Cardiac septum (tissue), 1 donor: Measurements from ENCODE around the gene DSP. TPM values are rescaled to one million over a fixed set of nuclear protein-coding genes. Genes with fewer than 3 reads are reported as not detected.
A peak's percentile ranks its signal among the peaks of the same experiment; 100 is the strongest.

Source experiments
- DNase-seq: peaks from one replicate; pipeline ENCODE4 v3.0.0-alpha.2; 2020; ENCODE audit warnings: low spot score
- intact Hi-C: fragments of 100-400 bp; cut with DNase I; formaldehyde crosslinking; loops from one replicate; pipeline ENCODE4 v1.14.0; 2022
- long read RNA-seq: library from polyadenylated mRNA; unstranded; transcript quantifications from one replicate; pipeline ENCODE4 v2.0.0, GENCODE V29; 2021
- total RNA-seq: library from RNA; stranded (reverse); fragmentation: NEBNext Ultra II Directional; extraction: Animal tissue kit (Norgen Biotek cat#: 25700); gene quantifications from one replicate; pipeline ENCODE4 v1.2.1, GENCODE V29; 2021
- donor health status: DM: no; HTN: no; CAD: no.

Gene DSP, protein sequence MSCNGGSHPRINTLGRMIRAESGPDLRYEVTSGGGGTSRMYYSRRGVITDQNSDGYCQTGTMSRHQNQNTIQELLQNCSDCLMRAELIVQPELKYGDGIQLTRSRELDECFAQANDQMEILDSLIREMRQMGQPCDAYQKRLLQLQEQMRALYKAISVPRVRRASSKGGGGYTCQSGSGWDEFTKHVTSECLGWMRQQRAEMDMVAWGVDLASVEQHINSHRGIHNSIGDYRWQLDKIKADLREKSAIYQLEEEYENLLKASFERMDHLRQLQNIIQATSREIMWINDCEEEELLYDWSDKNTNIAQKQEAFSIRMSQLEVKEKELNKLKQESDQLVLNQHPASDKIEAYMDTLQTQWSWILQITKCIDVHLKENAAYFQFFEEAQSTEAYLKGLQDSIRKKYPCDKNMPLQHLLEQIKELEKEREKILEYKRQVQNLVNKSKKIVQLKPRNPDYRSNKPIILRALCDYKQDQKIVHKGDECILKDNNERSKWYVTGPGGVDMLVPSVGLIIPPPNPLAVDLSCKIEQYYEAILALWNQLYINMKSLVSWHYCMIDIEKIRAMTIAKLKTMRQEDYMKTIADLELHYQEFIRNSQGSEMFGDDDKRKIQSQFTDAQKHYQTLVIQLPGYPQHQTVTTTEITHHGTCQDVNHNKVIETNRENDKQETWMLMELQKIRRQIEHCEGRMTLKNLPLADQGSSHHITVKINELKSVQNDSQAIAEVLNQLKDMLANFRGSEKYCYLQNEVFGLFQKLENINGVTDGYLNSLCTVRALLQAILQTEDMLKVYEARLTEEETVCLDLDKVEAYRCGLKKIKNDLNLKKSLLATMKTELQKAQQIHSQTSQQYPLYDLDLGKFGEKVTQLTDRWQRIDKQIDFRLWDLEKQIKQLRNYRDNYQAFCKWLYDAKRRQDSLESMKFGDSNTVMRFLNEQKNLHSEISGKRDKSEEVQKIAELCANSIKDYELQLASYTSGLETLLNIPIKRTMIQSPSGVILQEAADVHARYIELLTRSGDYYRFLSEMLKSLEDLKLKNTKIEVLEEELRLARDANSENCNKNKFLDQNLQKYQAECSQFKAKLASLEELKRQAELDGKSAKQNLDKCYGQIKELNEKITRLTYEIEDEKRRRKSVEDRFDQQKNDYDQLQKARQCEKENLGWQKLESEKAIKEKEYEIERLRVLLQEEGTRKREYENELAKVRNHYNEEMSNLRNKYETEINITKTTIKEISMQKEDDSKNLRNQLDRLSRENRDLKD (N-terminal part only)
- 241 TPM for total RNA-seq
- long read RNA-seq, full-length matches to known transcripts = 32 of 302 reads
- long read RNA-seq, partial matches to known transcripts = 174 of 302 reads
- long read RNA-seq, other reads (novel, unspliced or antisense) = 96 of 302 reads

DNA sequence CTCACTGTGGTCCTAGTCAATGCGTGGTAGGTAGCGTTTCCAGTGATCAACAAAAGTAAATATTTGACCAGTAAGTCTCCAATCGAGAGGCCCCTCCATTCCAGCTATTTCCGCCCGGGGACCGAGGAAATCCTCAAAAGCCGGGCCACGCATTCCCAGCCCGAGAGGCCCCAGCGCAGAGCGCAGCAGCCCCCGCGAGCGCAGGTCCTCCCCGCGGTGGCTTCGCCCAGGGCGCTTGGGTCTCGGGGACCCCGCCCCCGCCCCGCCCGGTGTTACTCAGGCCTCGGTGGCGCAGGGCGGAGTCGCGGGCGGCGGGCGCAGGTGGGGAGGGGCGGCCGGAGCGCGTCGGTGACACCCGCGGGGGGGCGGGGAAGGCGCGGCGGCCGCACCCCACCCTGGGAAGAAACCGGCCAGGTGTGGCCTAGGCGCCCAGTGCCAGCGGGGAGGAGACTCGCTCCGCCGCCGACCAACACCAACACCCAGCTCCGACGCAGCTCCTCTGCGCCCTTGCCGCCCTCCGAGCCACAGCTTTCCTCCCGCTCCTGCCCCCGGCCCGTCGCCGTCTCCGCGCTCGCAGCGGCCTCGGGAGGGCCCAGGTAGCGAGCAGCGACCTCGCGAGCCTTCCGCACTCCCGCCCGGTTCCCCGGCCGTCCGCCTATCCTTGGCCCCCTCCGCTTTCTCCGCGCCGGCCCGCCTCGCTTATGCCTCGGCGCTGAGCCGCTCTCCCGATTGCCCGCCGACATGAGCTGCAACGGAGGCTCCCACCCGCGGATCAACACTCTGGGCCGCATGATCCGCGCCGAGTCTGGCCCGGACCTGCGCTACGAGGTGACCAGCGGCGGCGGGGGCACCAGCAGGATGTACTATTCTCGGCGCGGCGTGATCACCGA, at the start of gene DSP:
TSS of gene DSP (plus strand) at position 497 of the 890 bp plus-strand sequence. CDS start at position 742, 245 bp downstream.
- DNase-seq = peak; percentile 84
- intact Hi-C loops = loop anchor here (5.0 to 10.0 kb wide), 2 partner anchors 74 to 117 kb away; no protein-coding TSS in a partner anchor

DNA sequence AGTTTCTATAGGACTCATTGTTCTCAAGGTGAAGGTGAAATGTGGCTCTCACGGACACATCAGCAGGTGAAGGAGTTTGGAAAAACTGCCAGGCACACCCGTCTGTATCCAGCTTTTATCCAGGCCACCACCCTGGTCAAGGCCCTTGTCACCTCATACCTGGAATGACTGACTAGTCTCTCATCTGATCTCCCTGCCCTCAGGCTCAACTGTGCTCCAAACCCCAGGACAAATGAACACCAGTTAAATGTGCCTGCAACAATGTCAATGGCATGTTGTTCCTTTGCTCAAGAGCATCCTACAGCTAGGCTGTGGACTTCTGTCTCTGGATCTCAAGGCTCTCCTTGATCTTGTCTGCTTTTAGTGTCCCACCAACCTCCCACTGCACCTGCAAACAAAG, 47.6 kb upstream of the DSP start:
- no peak for DNase-seq
- intact Hi-C loops = no loop called here

DNA sequence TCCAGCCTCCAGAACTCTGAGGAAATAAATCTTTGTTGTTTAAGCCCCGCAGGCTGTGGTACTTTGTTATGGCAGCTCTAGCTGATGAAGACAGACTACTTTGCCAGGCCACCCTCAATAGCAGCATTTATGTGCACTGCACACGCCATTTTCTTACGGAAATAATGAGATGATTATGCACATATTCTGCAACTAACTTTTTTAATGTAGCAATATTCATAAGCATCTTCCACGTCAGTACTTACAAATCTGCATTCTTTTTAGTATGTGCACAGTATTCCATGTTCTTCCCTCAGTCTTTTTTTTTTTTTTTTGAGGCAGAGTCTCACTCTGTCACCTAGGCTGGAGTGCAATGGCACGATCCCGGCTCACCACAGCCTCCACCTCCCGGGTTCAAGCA, 46.8 kb upstream of the DSP start:
- intact Hi-C loops = no loop called here
- DNase-seq = no peak

DNA sequence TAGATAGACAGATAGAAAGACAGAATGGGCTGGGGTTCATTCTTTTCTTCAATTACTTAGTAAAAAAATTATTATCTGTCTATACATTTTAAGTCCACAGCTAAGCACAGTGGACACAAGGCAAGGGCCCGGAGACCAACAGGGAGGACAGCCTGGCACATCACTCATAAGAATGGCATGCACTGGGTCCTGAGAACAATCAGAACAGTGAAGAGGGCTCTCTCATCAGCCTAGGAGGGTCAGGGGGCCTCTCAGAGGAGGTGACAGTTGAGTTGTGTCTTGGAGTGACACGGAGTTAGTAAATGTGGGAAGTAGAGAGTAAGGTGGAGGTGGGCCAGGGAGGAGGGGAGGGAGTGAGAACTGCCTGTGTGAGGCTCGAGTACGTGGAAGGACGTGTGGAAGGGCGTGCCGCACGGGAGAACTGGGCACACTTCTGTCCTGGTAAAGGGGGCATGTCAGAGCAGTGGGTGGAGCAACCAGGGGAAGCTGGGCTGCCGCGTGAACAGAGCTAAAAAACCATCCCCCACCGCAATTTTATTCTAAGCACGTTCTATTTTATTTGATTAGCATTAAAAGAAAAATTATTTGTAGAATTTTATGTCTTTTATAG, 45.1 kb upstream of the DSP start:
- DNase-seq = no peak

DNA sequence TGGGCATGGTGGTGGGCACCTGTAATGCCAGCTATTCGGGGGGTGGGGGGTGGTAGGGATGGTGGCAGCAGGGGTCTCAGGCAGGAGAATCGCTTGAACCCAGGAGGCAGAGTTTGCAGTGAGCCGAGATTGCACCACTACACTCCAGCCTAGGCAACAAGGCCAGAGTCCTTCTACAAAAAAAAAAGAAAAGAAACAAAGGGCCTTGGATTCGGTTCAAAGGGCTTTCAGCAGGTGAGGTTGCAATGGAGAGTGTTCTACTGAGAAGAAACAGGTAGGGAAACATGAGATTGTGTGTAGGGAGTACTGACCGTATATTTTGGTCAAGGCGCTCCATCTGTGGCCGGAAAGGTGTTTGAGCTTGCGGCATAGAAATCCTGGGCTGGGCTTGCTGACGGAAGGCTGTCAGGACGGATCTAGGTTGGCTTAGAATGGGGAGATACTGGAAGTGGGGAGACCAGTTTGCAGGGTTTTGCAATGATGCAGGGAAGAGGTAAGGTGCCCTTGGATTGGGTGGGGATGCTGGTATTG, 40.7 kb upstream of the DSP start:
- no peak for DNase-seq
- intact Hi-C loops = no loop called here

More for the DNA sequence above, 45.1 kb upstream of the DSP start:
- intact Hi-C loops = no loop called here

DNA sequence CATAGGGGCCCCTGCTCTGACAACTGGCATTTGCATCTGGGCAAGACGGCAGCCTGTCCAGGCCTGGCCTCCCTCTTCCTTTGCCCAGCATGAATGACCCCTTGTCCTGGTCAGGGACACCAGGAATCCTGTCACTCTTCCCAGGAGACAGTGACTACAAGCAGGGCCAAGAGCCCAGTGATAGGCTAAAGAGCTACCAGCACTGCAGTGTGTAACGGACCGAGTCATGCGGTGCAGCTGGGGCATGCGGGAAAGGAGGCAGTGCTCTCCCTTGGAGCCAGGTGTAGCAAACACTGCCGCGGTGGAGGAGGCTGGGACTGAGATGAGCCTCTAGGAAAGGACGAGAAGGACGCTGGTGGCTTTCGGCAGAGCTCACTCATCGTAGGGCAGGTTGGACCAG, 38.7 kb upstream of the DSP start:
- intact Hi-C loops = no loop called here
- DNase-seq = no peak

DNA sequence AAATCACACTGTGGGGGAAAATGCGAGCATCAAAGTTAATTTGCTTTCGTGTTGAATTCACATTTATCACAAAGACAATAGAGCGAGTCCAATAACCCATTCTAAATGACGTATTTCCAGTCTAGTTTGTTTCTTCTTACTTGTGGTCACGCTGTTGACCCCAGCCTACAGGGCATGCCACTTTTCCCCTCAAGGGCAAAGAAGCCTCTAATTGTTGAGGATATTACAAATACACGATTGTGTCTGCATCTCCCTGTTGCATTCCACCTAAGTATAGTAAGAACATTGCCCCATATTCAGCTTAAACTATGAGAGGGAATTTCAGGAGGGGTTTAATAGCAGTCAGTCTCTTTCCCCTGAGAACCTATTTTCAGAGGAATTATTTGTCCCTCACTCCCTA, 37.4 kb upstream of the DSP start:
- no peak for DNase-seq
- intact Hi-C loops = no loop called here

DNA sequence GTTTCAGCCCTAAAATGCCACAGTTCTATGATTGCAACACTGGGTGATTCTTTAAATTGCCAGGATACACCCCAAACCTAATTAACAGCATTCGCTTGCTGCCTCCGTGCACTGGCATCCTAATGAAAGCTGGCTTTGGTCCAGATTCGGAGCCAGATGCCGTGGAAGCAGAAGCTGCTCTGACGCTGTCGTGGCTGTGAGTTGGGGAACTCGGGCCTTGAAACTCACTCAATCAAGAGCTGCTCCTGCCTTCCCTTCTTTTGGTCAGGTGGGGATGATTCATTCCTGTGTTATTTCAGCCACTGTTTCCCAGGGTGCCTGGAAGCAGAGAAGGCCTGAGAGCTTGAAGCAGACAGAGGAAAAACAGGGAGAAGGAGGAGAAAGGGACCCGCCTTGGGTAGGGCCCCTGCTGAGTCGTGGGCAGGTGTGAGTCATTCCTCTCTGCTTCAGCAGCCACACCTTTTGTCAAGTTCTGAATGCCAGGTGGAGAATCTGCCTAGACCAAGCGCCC, 36.2 kb upstream of the DSP start:
- DNase-seq = no peak
- intact Hi-C loops = no loop called here

DNA sequence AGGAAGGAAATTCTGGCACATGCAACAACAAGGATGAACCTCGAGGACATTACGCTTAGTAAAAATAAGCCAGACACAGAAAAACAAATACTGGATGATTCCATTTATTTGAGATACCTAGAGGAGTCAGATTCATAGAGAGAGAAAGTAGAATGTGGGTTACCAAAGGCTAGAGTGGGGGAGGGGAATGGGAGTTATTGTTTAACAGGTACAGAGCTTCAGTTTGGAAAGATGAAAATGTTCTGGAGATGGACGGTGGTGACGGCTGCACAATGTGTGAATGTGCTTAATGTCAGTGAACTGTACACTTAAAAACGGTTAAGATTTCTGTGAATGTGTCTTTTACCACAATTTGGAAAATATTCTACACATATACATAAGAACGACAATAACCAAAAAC, 33.9 kb upstream of the DSP start:
- intact Hi-C loops = no loop called here
- DNase-seq = no peak

DNA sequence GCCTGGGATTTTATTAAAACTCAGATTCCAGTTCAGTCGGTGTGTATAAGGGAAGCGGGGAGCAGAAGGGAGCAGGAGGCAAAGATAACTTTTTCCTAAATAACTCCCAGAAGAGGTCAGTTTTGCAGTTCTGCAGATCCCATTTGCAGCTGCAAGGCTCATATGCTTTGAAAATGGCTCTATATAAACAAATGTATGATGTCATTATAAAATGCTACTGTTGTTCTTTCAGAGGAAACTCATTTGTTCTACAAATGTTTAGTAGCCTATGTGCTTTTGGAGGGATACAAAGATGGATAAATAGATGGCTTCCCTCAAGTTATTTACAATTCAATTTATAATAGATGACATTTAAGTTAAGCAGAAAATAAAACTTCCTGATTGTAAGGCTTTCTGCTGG, 29.2 kb upstream of the DSP start:
- intact Hi-C loops = no loop called here
- no peak for DNase-seq

DNA sequence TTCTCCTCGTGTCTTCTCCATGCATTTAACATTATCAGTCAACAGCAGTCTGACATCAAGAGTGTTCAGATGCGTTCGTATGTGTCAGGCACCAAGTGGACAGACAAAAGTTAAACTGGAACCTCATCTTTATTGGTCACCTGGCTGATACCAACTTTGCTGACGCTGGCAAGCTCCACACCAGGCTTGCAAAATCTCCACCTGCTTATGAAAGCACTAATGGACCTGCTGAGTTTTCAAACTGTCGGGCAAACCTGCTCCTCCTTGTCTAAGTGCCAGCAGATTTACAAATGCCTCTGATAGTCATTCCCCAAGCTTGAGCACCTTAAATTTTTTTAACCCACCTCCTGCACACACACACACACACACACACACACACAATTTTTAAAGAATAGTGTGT, 27.9 kb upstream of the DSP start:
- no peak for DNase-seq
- intact Hi-C loops = no loop called here

DNA sequence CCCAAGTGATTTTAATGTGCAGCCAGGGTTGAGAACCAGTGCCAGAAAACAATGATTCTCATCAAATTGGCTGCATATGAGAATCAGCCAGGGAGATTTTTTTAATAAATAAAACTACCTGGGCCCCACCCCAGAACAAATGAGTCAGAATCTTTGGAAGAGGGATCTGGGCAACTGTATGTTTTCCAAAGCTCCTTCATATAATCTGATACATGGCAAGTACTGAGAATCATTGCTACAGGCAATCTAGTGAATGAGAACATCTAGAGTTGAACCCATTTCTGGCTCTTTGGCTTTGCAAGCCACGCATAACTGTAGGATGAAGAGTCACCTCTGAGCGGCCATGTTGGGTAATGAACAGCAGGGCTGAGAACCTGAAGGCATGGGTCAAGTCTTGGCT, 26.1 kb upstream of the DSP start:
- no peak for DNase-seq
- intact Hi-C loops = no loop called here

DNA sequence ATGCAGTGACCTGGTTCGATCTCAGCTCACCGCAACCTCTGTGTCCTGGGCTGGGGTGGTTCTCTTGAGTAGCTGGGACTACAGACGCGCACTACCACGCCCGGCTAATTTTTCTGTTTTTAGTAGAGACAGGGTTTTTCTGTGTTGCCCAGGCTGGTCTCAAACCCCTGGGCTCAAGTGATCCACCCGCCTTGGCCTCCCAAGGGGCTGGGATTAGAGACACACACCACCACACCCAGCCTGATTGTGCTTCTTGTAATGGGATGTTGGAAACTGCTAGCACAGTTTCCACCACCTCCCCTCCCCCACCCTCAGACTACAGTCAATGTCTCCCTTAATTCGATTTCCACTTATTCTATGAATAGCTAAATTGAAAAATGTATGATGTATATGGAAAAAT, 22.6 kb upstream of the DSP start:
- DNase-seq = no peak
- intact Hi-C loops = no loop called here

DNA sequence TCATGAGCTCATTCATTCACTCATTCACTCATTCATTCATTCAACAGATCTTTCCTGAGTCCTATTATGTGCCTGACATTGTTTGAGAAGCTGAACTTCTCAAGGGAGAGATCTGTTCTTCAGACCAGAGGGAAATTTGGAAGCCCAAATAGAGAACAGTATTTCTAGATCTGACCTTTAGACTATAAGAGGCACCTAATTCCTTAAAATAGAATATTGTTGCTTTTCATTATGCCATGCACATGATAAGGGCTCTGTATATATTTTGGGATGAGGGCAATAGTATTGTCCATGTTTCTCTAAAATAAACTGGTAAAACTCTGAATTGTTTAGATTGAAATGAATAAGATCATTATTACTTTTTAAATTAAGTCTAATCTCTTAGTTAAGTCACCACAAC, 18.6 kb upstream of the DSP start:
- intact Hi-C loops = no loop called here
- DNase-seq = no peak

DNA sequence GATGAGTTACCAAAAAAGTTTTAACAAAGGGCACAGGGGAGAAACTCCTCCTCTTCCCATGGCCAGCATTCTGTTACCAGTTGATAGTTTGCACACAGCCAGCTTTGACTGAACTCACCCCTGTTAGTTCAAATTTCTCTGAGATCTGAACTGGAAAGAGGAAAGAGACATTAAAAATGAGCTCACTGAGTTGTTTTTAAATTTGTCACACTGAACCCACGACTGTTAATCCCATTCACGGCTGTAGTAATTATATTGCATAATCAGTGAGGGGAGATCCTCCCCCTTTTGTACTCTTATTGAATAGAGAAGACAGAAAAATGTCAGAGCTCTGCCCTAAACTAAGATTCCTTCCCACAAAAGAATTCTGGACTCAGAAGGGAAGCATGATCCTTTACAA, 17.5 kb upstream of the DSP start:
- no peak for DNase-seq
- intact Hi-C loops = no loop called here

DNA sequence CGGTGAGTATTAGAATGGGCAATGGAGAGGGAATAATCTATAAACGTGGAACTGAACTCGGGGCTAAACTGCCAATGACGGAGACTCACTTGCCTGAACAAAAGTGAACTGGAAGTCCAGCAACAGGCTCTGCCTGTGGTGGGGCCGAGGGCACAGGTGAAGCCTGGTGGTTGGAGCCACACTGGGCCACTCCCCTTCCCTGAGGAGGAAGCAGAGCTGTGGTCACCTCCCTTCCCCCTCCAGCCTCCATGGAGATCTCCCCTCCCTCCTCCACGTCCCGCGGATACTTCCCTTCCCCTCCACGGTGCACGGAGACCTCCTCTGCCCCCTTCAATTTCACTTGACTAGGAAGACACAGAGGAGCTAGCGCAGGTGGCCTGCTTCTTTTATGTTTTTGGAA, 14.7 kb upstream of the DSP start:
- no peak for DNase-seq
- intact Hi-C loops = no loop called here

DNA sequence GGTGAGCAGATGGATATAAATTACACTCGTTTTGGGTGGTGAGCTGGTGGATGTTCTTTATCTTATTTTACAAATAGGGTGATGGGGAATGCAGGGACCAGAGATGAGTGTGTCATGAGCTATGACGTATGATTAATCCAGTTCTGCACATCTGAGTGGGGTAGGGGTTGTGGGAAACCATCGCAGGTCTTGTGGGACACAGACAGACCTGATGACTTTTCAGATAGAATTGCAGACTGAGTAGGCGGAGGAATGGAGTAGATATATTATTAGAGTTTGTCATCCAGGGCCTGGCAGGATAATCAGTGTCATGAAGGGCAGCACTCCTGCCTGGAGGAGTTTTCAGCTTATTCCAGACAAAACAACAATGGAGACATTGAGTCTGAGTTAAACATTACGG, 12.9 kb upstream of the DSP start:
- intact Hi-C loops = no loop called here
- DNase-seq = no peak

DNA sequence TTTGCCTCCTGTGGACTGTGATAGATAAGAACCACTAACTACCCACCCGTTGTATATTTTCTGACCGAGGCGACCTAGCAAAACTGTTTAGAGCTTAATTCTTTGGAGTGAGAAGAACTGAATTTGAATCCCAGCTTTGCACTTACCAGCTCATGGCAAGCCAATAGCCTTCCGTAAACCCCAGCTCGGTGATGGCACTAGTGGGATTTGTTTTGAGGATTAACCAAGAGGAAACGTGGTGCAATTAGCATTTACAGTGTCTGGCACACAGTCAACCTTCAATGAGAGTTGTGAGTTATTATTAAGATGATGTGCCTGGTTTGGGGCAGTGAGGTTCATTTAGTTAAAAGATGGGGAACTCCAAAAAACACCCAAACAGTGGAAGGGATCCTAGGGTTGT, 12.3 kb upstream of the DSP start:
- intact Hi-C loops = no loop called here
- DNase-seq = no peak
